HG02970 (cell line): Measurements from ENCODE around the gene PRKN.

Experiments used
- ATAC-seq: cut with Tn5 transposase; IDR thresholded peaks from one replicate; pipeline ENCODE4 v1.9.1; 2021; ENCODE audit warnings: mild to moderate bottlenecking, moderate library complexity, moderate number of reproducible peaks; ENCODE audit not compliant: unreplicated experiment, low FRiP score

PRKN gene

GRCh38 chr6:162100096-162100495, 627.5 kb downstream of the PRKN start:
- no peak for ATAC-seq

GRCh38 chr6:162099685-162100084, 627.9 kb downstream of the PRKN start:
- no peak for ATAC-seq

- no peak for ATAC-seq
These were observed 634.6 kb downstream of the PRKN start for GRCh38 chr6:162092816-162093502.

- no peak for ATAC-seq
These were observed 636.8 kb downstream of the PRKN start for GRCh38 chr6:162090734-162091133.

GRCh38 chr6:162088091-162088490, 639.5 kb downstream of the PRKN start:
- ATAC-seq: no peak

GRCh38 chr6:162085561-162085960, 642.0 kb downstream of the PRKN start:
- no peak for ATAC-seq

- ATAC-seq: no peak
These were observed 645.0 kb downstream of the PRKN start for GRCh38 chr6:162082520-162082919.

GRCh38 chr6:162078667-162079066, 648.9 kb downstream of the PRKN start:
- ATAC-seq: no peak

- ATAC-seq: no peak
These were observed 649.4 kb downstream of the PRKN start for GRCh38 chr6:162078126-162078525.

GRCh38 chr6:162076816-162077215, 650.8 kb downstream of the PRKN start:
- no peak for ATAC-seq

- no peak for ATAC-seq
These were observed 652.8 kb downstream of the PRKN start for GRCh38 chr6:162074641-162075275.

GRCh38 chr6:162070639-162071038, 656.9 kb downstream of the PRKN start:
- no peak for ATAC-seq

- no peak for ATAC-seq
These were observed 657.6 kb downstream of the PRKN start for GRCh38 chr6:162069995-162070394.

GRCh38 chr6:162068340-162068739, 659.2 kb downstream of the PRKN start:
- no peak for ATAC-seq

GRCh38 chr6:162063666-162064065, 663.9 kb downstream of the PRKN start:
- no peak for ATAC-seq

- ATAC-seq: no peak
These were observed 669.2 kb downstream of the PRKN start for GRCh38 chr6:162058281-162058875.

- ATAC-seq: no peak
These were observed 670.8 kb downstream of the PRKN start for GRCh38 chr6:162056745-162057144.

GRCh38 chr6:162056061-162056460, 671.5 kb downstream of the PRKN start:
- no peak for ATAC-seq

- no peak for ATAC-seq
These were observed 672.2 kb downstream of the PRKN start for GRCh38 chr6:162055365-162055764.

- no peak for ATAC-seq
These were observed 674.5 kb downstream of the PRKN start for GRCh38 chr6:162053084-162053483.

GRCh38 chr6:162050579-162050978, 677.0 kb downstream of the PRKN start:
- ATAC-seq: no peak

GRCh38 chr6:162046324-162046723, 681.2 kb downstream of the PRKN start:
- no peak for ATAC-seq
